Measurements from ENCODE around the gene C8G. TPM values are rescaled to one million over a fixed set of nuclear protein-coding genes. Genes with fewer than 3 reads are reported as not detected.
A peak's percentile ranks its signal among the peaks of the same experiment; 100 is the strongest.

C8G gene
- total and polyA plus RNA-seq, 9 of the 15 experiments (the other 6 are each of a cell fraction or from before 2014, with no cell fraction given): 0.35 to 5.9 (median 2.7) TPM; not detected in 2

- no peak for TF ChIP-seq ZNF586 (CRISPR knock-in tag; conservative IDR thresholded peaks at IDR 0.05)
- TF ChIP-seq ZFP91 (CRISPR knock-in tag; IDR thresholded peaks at IDR 0.05): no peak
- TF ChIP-seq RNF2 (IDR thresholded peaks at IDR 0.05): no peak
- TF ChIP-seq ARID1B (IDR thresholded peaks at IDR 0.05): 0 out of 2 replicates have a peak, but pooled peaks have one; percentile 50
- TF ChIP-seq SPI1 (IDR thresholded peaks at IDR 0.05; ENCODE audit: borderline replicate concordance, low read depth, low read length): 0 out of 2 replicates have a peak, but pooled peaks have one; percentile 2
- TF ChIP-seq TARDBP (IDR thresholded peaks at IDR 0.05): no peak
- TF ChIP-seq SAFB (IDR thresholded peaks at IDR 0.05; ENCODE audit: borderline replicate concordance, low read depth, low read length): no peak
- no peak for TF ChIP-seq TBL1XR1 (IDR thresholded peaks at IDR 0.05; ENCODE audit: low read length in 2 of 2)
- peak; percentile 73 for TF ChIP-seq ZNF263 (CRISPR knock-in tag; IDR thresholded peaks at IDR 0.05; ENCODE audit: borderline replicate concordance)
- no peak for TF ChIP-seq CHD1 (IDR thresholded peaks at IDR 0.05; ENCODE audit: low read length)
- no peak for TF ChIP-seq ZNF655 (CRISPR knock-in tag; IDR thresholded peaks at IDR 0.05)
- no peak for TF ChIP-seq SFPQ (IDR thresholded peaks at IDR 0.05; ENCODE audit: low read depth, low read length)
- no peak for TF ChIP-seq ZNF175 (CRISPR knock-in tag; IDR thresholded peaks at IDR 0.05; ENCODE audit: low read depth)
- no peak for TF ChIP-seq ZSCAN32 (CRISPR knock-in tag; IDR thresholded peaks at IDR 0.05)
- peak; percentile 22; the same call in 1 of the 2 replicates for TF ChIP-seq MYNN (IDR thresholded peaks at IDR 0.05)
- no peak for TF ChIP-seq MYNN (CRISPR knock-in tag; IDR thresholded peaks at IDR 0.05)
- TF ChIP-seq TFAP4 (CRISPR knock-in tag; IDR thresholded peaks at IDR 0.05; ENCODE audit: borderline replicate concordance): 0 out of 2 replicates have a peak, but pooled peaks have one; percentile 25
- no peak for TF ChIP-seq GMEB1 (CRISPR knock-in tag; IDR thresholded peaks at IDR 0.05)
- no peak for TF ChIP-seq RAD51 (IDR thresholded peaks at IDR 0.05; ENCODE audit: borderline replicate concordance, low read depth)
Observed at GRCh38 chr9:136964171-136964689, 19.2 kb downstream of the C8G start (continued).
